ENCODE measurements around the gene UBAC1. TPM values are rescaled to one million over a fixed set of nuclear protein-coding genes. Genes with fewer than 3 reads are reported as not detected.

UBAC1 gene
- total and polyA plus RNA-seq, 9 of the 15 experiments (the other 6 are each of a cell fraction or from before 2014, with no cell fraction given), result 94.0 to 399 (median 228) TPM

- H3K4me2 ChIP-seq (ENCODE audit: insufficient read depth, low read length), result no peak overlapping the region
- H3K4me1 ChIP-seq (replicated peaks in 1 of 2; ENCODE audit: control insufficient read depth in 2 of 2, insufficient read depth in 2 of 2, low read length in 2 of 2), result peaks cover 22 to 24% of the 10 kb centered on the region in 2 experiments; a peak in 4 of 5 replicates
- CTCF ChIA-PET (ENCODE audit: low intra/inter-chr PET ratio), result no interaction called here
- FAIRE-seq (no peak), ATAC-seq (no peak), DNase-seq (ENCODE audit: extremely low read depth in 1 of 4, low spot score in 3 of 4) (no peak)
- no TSS peak for BruUV-seq (replicated peaks)
- peaks cover 16% of the 10 kb centered on the region for H4K20me1 ChIP-seq (replicated peaks; ENCODE audit: control insufficient read depth, insufficient read depth, low read length)
- TF ChIP-seq SREBF1 (IDR thresholded peaks at IDR 0.05; ENCODE audit: borderline replicate concordance, low read depth, low read length) (no peak), CHCHD3 (CRISPR knock-in tag; IDR thresholded peaks at IDR 0.05) (no peak), HDAC6 (IDR thresholded peaks at IDR 0.05; ENCODE audit: low read depth, low read length) (no peak), CC2D1A (IDR thresholded peaks at IDR 0.05) (no peak), ZNF121 (CRISPR knock-in tag; conservative IDR thresholded peaks at IDR 0.05) (peak; percentile 47; the same call in 1 of the 2 replicates)
- TF ChIP-seq, protein P1, sequence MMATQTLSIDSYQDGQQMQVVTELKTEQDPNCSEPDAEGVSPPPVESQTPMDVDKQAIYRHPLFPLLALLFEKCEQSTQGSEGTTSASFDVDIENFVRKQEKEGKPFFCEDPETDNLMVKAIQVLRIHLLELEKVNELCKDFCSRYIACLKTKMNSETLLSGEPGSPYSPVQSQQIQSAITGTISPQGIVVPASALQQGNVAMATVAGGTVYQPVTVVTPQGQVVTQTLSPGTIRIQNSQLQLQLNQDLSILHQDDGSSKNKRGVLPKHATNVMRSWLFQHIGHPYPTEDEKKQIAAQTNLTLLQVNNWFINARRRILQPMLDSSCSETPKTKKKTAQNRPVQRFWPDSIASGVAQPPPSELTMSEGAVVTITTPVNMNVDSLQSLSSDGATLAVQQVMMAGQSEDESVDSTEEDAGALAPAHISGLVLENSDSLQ (IDR thresholded peaks at IDR 0.05), result peak; percentile 88
- peaks cover 95% of the 10 kb centered on the region for H3K79me2 ChIP-seq (ENCODE audit: control insufficient read depth, insufficient read depth, low read length)
- H3K4me3 ChIP-seq, result no peak overlapping the region
- H3K9me3 ChIP-seq (replicated peaks; ENCODE audit: control insufficient read depth, insufficient read depth, low read depth, low read length), result no peaks in the 10 kb centered on the region
- H3K36me3 ChIP-seq (ENCODE audit: control insufficient read depth, insufficient read depth, low read length), result peaks cover 30% of the 10 kb centered on the region; the same call in 2 of the 3 replicates
- no peaks in the 10 kb centered on the region for H3K27me3 ChIP-seq (ENCODE audit: control insufficient read depth in 2 of 2, insufficient read depth in 2 of 2, low read length in 2 of 2)
- intact Hi-C loops (cut with micrococcal nuclease), result no loop called here
- H3K9ac ChIP-seq (ENCODE audit: insufficient read depth in 1 of 2, low read depth in 2 of 2, low read length in 2 of 2), result no peak overlapping the region; a peak in 1 of 4 replicates
- in situ Hi-C loops (cut with MboI), result no loop called here
- H3K9me1 ChIP-seq (ENCODE audit: control insufficient read depth, insufficient read depth, low read length), result no peaks in the 10 kb centered on the region
- 83% methylated on average over 9 of the region's 9 CpGs for WGBS (ENCODE audit: insufficient coverage, low coverage, missing lambda C conversion rate)
- POLR2A ChIA-PET, result interaction anchor here (0.7 to 0.9 kb wide), 2 partner anchors 10 to 395 kb away, joined by 3 to 4 read pairs; no protein-coding TSS in a partner anchor
- no peak overlapping the region for H2AFZ ChIP-seq (ENCODE audit: low read depth, low read length)
- no peak overlapping the region for H3K27ac ChIP-seq (ENCODE audit: extremely low read depth, low read depth, low read length)
These were observed 60.0 kb downstream of the UBAC1 start for GRCh38 chr9:135901031-135901758.
